HEK293 (cell line): ENCODE results near the gene FCHO1.

Experiments
- CTCF ChIA-PET: fragments of 350-600 bp; formaldehyde crosslinking; extraction: SDS; loops from one replicate; lab custom pipeline; 2021; ENCODE audit warnings: antibody characterized with exemption; lab: Yijun Ruan, JAX
- POLR2A ChIA-PET: fragments of 300-600 bp; formaldehyde crosslinking; extraction: SDS; loops from one replicate; lab custom pipeline; 2020; ENCODE audit warnings: antibody characterized with exemption, inconsistent platforms; lab: Yijun Ruan, JAX
- H3K27ac ChIP-seq: fragments of 200-500 bp; sonication (Bioruptor generic); 2 replicates; pipeline ENCODE4 v1.5.1; 2014; ENCODE audit warnings: low read depth, low read length, control low read depth, inconsistent platforms; ENCODE audit errors: extremely low read depth
- H3K36me3 ChIP-seq, 2 experiments: fragments of 200-500 bp in 1 of 2; sonication (Bioruptor generic) in 1 of 2; 1 replicate in 1 of 2; 2 replicates in 1 of 2; pipeline ENCODE4 v1.5.1; 2014 to 2017; ENCODE audit warnings: inconsistent platforms in 2 of 2, low read length in 2 of 2; ENCODE audit not compliant: control insufficient read depth in 2 of 2, insufficient read depth in 1 of 2
- H3K4me1 ChIP-seq: fragments of 200-500 bp; sonication (Bioruptor generic); 2 replicates; pipeline ENCODE4 v1.5.1; 2014; ENCODE audit warnings: mild to moderate bottlenecking, low read length, inconsistent platforms; ENCODE audit not compliant: control insufficient read depth, insufficient read depth
- H3K4me3 ChIP-seq: 2 replicates; pipeline ENCODE4 v1.5.1; 2011; ENCODE audit warnings: low read depth, mild to moderate bottlenecking, control low read depth, low read length, moderate library complexity
- H3K9me3 ChIP-seq: fragments of 200-500 bp; sonication (Bioruptor generic); 2 replicates; pipeline ENCODE4 v1.5.1; 2014; ENCODE audit warnings: low read depth, low read length, inconsistent platforms; ENCODE audit not compliant: control insufficient read depth, insufficient read depth
- PRDM1 ChIP-seq: fragments of 450-650 bp; formaldehyde crosslinking; IDR thresholded peaks from 2 replicates; pipeline ENCODE4; 2016; ENCODE audit warnings: missing biosample characterization, missing genetic modification characterization
- SALL2 ChIP-seq: fragments of 450-650 bp; formaldehyde crosslinking; IDR thresholded peaks from 2 replicates; pipeline ENCODE4 v1.5.0; 2017; ENCODE audit warnings: missing biosample characterization, mild to moderate bottlenecking, missing genetic modification characterization, borderline replicate concordance
- SP7 ChIP-seq: fragments of 450-650 bp; formaldehyde crosslinking; IDR thresholded peaks from 2 replicates; pipeline ENCODE4 v1.5.1; 2016; ENCODE audit warnings: missing biosample characterization, missing genetic modification characterization
- ZBTB20 ChIP-seq: fragments of 450-650 bp; formaldehyde crosslinking; IDR thresholded peaks from 2 replicates; pipeline ENCODE4 v1.5.1; 2016; ENCODE audit warnings: missing biosample characterization, missing genetic modification characterization
- ZNF121 ChIP-seq: fragments of 450-650 bp; formaldehyde crosslinking; IDR thresholded peaks from 2 replicates; pipeline ENCODE4 v1.5.1; 2016; ENCODE audit warnings: missing biosample characterization, missing genetic modification characterization
- ZNF132 ChIP-seq: fragments of 450-650 bp; formaldehyde crosslinking; IDR thresholded peaks from 2 replicates; pipeline ENCODE4 v1.5.1; 2017; ENCODE audit warnings: missing biosample characterization, missing genetic modification characterization, borderline replicate concordance
- ZNF19 ChIP-seq: fragments of 450-650 bp; formaldehyde crosslinking; IDR thresholded peaks from 2 replicates; pipeline ENCODE4; 2016; ENCODE audit warnings: missing biosample characterization, missing genetic modification characterization, low read depth
- ZNF366 ChIP-seq: fragments of 450-650 bp; formaldehyde crosslinking; conservative IDR thresholded peaks from 2 replicates; pipeline ENCODE4 v1.5.1; 2016; ENCODE audit warnings: missing biosample characterization, missing genetic modification characterization
- ZNF433 ChIP-seq: fragments of 450-650 bp; formaldehyde crosslinking; IDR thresholded peaks from 2 replicates; pipeline ENCODE4 v1.5.1; 2016; ENCODE audit warnings: missing biosample characterization, missing genetic modification characterization, low read depth
- ZNF600 ChIP-seq: fragments of 450-650 bp; formaldehyde crosslinking; IDR thresholded peaks from 2 replicates; pipeline ENCODE4 v1.5.1; 2016; ENCODE audit warnings: missing biosample characterization, missing genetic modification characterization
- ZNF660 ChIP-seq: fragments of 450-650 bp; IDR thresholded peaks from 2 replicates; pipeline ENCODE4 v1.5.1; 2018; ENCODE audit warnings: missing biosample characterization, mild to moderate bottlenecking, missing genetic modification characterization
- ZNF792 ChIP-seq: fragments of 450-650 bp; formaldehyde crosslinking; IDR thresholded peaks from 2 replicates; pipeline ENCODE4 v1.5.1; 2016; ENCODE audit warnings: missing biosample characterization, missing genetic modification characterization
- TF ChIP-seq, protein P1 (sequence below): fragments of 450-650 bp; formaldehyde crosslinking; IDR thresholded peaks from 2 replicates; pipeline ENCODE4 v1.5.1; 2017; ENCODE audit warnings: missing biosample characterization, missing genetic modification characterization
- TF ChIP-seq, protein P2 (sequence below): fragments of 450-650 bp; formaldehyde crosslinking; IDR thresholded peaks from 2 replicates; pipeline ENCODE4 v1.5.1; 2016; ENCODE audit warnings: missing biosample characterization, missing genetic modification characterization
- TF ChIP-seq, protein P3 (sequence below): fragments of 450-650 bp; formaldehyde crosslinking; optimal IDR thresholded peaks from 2 replicates; pipeline ENCODE3; 2016; ENCODE audit warnings: missing biosample characterization, mild to moderate bottlenecking, missing genetic modification characterization
- TF ChIP-seq, protein P4 (sequence below): fragments of 450-650 bp; formaldehyde crosslinking; IDR thresholded peaks from 2 replicates; pipeline ENCODE4 v1.5.1; 2016; ENCODE audit warnings: missing biosample characterization, missing genetic modification characterization

FCHO1 gene

DNA sequence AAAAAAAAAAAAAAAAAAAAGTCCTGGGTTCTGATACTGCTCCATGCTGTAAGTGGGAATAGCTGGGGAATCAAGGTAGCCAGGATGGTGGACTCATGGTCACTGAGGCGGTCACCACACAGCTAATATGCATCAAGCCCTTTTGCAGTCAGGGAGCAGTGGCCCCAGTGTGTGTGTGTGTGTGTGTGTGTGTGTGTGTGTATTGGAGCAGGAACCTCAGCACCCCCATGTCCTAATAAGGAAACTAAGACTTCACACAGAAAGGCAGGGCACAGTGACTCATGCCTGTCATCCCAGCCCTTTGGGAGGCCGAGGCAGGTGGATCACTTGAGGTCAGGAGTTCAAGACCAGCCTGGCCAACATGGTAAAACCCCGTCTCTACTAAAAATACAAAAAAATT, 55.7 kb downstream of the FCHO1 start:
- TF ChIP-seq, protein P1, sequence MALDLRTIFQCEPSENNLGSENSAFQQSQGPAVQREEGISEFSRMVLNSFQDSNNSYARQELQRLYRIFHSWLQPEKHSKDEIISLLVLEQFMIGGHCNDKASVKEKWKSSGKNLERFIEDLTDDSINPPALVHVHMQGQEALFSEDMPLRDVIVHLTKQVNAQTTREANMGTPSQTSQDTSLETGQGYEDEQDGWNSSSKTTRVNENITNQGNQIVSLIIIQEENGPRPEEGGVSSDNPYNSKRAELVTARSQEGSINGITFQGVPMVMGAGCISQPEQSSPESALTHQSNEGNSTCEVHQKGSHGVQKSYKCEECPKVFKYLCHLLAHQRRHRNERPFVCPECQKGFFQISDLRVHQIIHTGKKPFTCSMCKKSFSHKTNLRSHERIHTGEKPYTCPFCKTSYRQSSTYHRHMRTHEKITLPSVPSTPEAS (tag by site-specific recombination): peak; percentile 70
- TF ChIP-seq, protein P2, sequence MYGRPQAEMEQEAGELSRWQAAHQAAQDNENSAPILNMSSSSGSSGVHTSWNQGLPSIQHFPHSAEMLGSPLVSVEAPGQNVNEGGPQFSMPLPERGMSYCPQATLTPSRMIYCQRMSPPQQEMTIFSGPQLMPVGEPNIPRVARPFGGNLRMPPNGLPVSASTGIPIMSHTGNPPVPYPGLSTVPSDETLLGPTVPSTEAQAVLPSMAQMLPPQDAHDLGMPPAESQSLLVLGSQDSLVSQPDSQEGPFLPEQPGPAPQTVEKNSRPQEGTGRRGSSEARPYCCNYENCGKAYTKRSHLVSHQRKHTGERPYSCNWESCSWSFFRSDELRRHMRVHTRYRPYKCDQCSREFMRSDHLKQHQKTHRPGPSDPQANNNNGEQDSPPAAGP (tag by site-specific recombination): 0 out of 2 replicates have a peak, but pooled peaks have one; percentile 14
- 0 out of 2 replicates have a peak, but pooled peaks have one; percentile 8 for TF ChIP-seq SP7 (tag by site-specific recombination)
- TF ChIP-seq SALL2 (tag by site-specific recombination): no peak
- POLR2A ChIA-PET: interaction anchor here (0.6 kb wide), 1 partner anchor 13 kb away, joined by 3 read pairs; no protein-coding TSS in a partner anchor
- Histone ChIP-seq H3K9me3 (no peaks in the 10 kb centered on the region), H3K27ac (no peak overlapping the region), H3K36me3 (no peaks in the 10 kb centered on the region), H3K4me1 (no peaks in the 10 kb centered on the region), H3K4me3 (no peak overlapping the region)
- CTCF ChIA-PET: interaction anchor here (0.6 kb wide), 1 partner anchor 78 kb away, joined by 3 read pairs; no protein-coding TSS in a partner anchor

DNA sequence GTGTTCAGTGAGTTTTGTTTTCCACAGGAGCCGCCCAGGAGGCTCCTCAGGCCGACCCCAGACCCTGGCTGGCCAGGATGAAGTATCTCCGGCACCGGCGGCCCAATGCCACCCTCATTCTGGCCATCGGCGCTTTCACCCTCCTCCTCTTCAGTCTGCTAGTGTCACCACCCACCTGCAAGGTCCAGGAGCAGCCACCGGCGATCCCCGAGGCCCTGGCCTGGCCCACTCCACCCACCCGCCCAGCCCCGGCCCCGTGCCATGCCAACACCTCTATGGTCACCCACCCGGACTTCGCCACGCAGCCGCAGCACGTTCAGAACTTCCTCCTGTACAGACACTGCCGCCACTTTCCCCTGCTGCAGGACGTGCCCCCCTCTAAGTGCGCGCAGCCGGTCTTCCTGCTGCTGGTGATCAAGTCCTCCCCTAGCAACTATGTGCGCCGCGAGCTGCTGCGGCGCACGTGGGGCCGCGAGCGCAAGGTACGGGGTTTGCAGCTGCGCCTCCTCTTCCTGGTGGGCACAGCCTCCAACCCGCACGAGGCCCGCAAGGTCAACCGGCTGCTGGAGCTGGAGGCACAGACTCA, 56.5 kb downstream of the FCHO1 start:
- POLR2A ChIA-PET: no interaction called here
- Histone ChIP-seq H3K9me3 (no peaks in the 10 kb centered on the region), H3K4me3 (no peak overlapping the region), H3K4me1 (no peaks in the 10 kb centered on the region), H3K27ac (no peak overlapping the region), H3K36me3 (no peaks in the 10 kb centered on the region)
- CTCF ChIA-PET: no interaction called here
- TF ChIP-seq ZNF433 (tag by site-specific recombination): no peak
- TF ChIP-seq ZNF792: no peak
- no peak for TF ChIP-seq ZNF19 (tag by site-specific recombination)
- no peak for TF ChIP-seq ZBTB20 (tag by site-specific recombination)
- no peak for TF ChIP-seq ZNF600 (tag by site-specific recombination)
- TF ChIP-seq, protein P3, sequence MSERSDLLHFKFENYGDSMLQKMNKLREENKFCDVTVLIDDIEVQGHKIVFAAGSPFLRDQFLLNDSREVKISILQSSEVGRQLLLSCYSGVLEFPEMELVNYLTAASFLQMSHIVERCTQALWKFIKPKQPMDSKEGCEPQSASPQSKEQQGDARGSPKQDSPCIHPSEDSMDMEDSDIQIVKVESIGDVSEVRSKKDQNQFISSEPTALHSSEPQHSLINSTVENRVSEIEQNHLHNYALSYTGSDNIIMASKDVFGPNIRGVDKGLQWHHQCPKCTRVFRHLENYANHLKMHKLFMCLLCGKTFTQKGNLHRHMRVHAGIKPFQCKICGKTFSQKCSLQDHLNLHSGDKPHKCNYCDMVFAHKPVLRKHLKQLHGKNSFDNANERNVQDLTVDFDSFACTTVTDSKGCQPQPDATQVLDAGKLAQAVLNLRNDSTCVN: no peak
- no peak for TF ChIP-seq ZNF366 (tag by site-specific recombination)
- TF ChIP-seq ZNF132 (tag by site-specific recombination): no peak
- TF ChIP-seq, protein P4, sequence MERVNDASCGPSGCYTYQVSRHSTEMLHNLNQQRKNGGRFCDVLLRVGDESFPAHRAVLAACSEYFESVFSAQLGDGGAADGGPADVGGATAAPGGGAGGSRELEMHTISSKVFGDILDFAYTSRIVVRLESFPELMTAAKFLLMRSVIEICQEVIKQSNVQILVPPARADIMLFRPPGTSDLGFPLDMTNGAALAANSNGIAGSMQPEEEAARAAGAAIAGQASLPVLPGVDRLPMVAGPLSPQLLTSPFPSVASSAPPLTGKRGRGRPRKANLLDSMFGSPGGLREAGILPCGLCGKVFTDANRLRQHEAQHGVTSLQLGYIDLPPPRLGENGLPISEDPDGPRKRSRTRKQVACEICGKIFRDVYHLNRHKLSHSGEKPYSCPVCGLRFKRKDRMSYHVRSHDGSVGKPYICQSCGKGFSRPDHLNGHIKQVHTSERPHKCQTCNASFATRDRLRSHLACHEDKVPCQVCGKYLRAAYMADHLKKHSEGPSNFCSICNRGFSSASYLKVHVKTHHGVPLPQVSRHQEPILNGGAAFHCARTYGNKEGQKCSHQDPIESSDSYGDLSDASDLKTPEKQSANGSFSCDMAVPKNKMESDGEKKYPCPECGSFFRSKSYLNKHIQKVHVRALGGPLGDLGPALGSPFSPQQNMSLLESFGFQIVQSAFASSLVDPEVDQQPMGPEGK (tag by site-specific recombination): no peak
- no peak for TF ChIP-seq ZNF660

DNA sequence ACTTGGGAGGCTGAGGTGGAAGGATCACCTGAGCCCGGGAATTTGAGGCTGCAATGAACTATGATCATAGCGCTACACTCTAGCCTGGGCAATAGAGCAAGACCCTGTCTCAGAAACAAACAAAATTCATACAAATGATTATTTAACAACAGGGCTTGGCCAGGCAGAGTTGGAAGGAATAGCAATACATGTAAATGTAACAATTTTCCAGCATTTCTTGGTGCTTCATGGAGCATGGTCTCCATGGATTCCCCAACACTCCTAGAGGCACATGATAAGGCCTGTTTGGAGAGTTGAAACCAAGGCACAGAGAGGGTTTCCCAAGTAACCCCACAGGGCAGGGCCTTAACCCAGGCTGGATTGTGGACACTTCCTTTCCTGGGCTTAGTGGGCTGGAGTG, 59.8 kb downstream of the FCHO1 start:
- no peak overlapping the region for H3K27ac ChIP-seq
- no peak overlapping the region for H3K4me3 ChIP-seq
- H3K4me1 ChIP-seq: no peaks in the 10 kb centered on the region
- no peaks in the 10 kb centered on the region for H3K9me3 ChIP-seq
- 0 out of 2 replicates have a peak, but pooled peaks have one; percentile 15 for TF ChIP-seq ZNF121 (tag by site-specific recombination)
- TF ChIP-seq PRDM1 (tag by site-specific recombination): no peak
- H3K36me3 ChIP-seq: no peaks in the 10 kb centered on the region
- POLR2A ChIA-PET: no interaction called here
- CTCF ChIA-PET: no interaction called here
